Esophagus muscularis mucosa (tissue), 4 donors: ENCODE data around the gene ZNF892.

Source experiments
- CTCF ChIP-seq, 3 experiments: fragments of 200-600 bp in 2 of 3; fragments of 450-650 bp in 1 of 3; sonication (generic) in 2 of 3; IDR thresholded peaks; one replicate each; pipeline ENCODE4 v1.5.1; 2017 to 2019; ENCODE audit warnings: antibody characterized with exemption in 3 of 3, mild to moderate bottlenecking in 2 of 3, moderate library complexity in 1 of 3
- EP300 ChIP-seq: sonication (generic); formaldehyde crosslinking; IDR thresholded peaks from one replicate; pipeline ENCODE4 v1.6.1; 2017; ENCODE audit warnings: antibody characterized with exemption
- POLR2A ChIP-seq: fragments of 450-650 bp; IDR thresholded peaks from one replicate; pipeline ENCODE4 v1.6.1; 2017; ENCODE audit warnings: antibody characterized with exemption, moderate library complexity, mild to moderate bottlenecking, low read depth
- POLR2AphosphoS5 ChIP-seq, 2 donors: sonication (generic); formaldehyde crosslinking; IDR thresholded peaks; one replicate each; pipeline ENCODE4 v1.6.1; 2017; ENCODE audit warnings: antibody characterized with exemption in 2 of 2

- TF ChIP-seq CTCF (IDR thresholded peaks at IDR 0.05) (no peak), POLR2AphosphoS5 (IDR thresholded peaks at IDR 0.05) (no peak), POLR2A (no peak), EP300 (no peak)
Measured at GRCh38 chr2:95179451-95179850, 27.9 kb upstream of the ZNF892 start.
